Ascending aorta (tissue), 2 donors: Measurements from ENCODE around the gene SCAF1. TPM values are rescaled to one million over a fixed set of nuclear protein-coding genes. Genes with fewer than 3 reads are reported as not detected.

Experiments
- DNase-seq, 2 donors: peaks; one replicate each; pipeline ENCODE4 v3.0.0-alpha.2; 2019; ENCODE audit warnings: low spot score in 2 of 2
- H3K27ac ChIP-seq, 2 donors: fragments of 200-600 bp; sonication (generic); one replicate each; pipeline ENCODE4 v1.5.1; 2016 to 2017; ENCODE audit warnings: mild to moderate bottlenecking in 1 of 2
- H3K27me3 ChIP-seq: fragments of 200-600 bp; sonication (generic); one replicate; pipeline ENCODE4 v1.5.1; 2017
- H3K36me3 ChIP-seq, 2 donors: fragments of 200-600 bp; sonication (generic); one replicate each; pipeline ENCODE4 v1.5.1; 2016
- H3K4me1 ChIP-seq, 2 donors: fragments of 200-600 bp; sonication (generic); one replicate each; pipeline ENCODE4 v1.5.1; 2016 to 2017; ENCODE audit warnings: mild to moderate bottlenecking in 1 of 2
- H3K4me3 ChIP-seq, 2 donors: fragments of 200-600 bp; sonication (generic); one replicate each; pipeline ENCODE4 v1.5.1; 2016 to 2017; ENCODE audit warnings: mild to moderate bottlenecking in 1 of 2
- H3K9me3 ChIP-seq, 2 donors: fragments of 200-600 bp; sonication (generic); one replicate each; pipeline ENCODE4 v1.5.1; 2016
- intact Hi-C: fragments of 100-400 bp; cut with DNase I; formaldehyde crosslinking; loops from one replicate; pipeline ENCODE4 v1.15.1; 2023
- total RNA-seq: library from RNA; depleted of rRNA; stranded (reverse); fragments of >200 nt; gene quantifications from one replicate; pipeline ENCODE4 v1.1.0, GENCODE V29; 2016
- TF ChIP-seq, protein P1 (sequence below), 3 experiments: fragments of 200-600 bp in 2 of 3; fragments of 450-650 bp in 1 of 3; sonication (generic) in 2 of 3; IDR thresholded peaks; one replicate each; pipeline ENCODE4 v1.5.1; 2016 to 2019; ENCODE audit warnings: antibody characterized with exemption in 3 of 3, mild to moderate bottlenecking in 1 of 3, moderate library complexity in 1 of 3

The SCAF1 gene
- total RNA-seq, 1 donor from 2014 or later, result 72.2 TPM

DNA sequence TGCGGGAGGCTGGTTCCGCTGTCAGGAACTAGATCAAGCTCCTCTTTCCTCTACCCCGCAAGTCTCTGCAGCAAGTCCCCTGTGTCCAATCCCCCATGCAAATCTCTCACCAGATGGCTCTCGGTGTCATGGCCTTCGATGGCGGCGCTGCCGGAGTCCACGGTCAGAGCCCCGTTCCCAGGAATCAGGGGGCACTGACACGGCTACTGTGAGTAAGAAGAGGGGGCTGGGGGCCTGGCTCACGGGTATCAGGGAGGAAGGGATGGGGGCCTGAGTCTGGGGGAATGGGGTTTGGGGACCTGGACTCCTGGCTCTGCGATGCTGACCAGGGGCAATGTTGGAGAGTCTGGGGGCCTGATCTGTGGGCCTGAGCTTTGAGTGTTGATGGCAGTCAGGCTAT is 4.0 kb downstream of the SCAF1 start:
- no peak overlapping the region for H3K27ac ChIP-seq
- intact Hi-C loops, result no loop called here
- no peaks in the 10 kb centered on the region for H3K27me3 ChIP-seq
- DNase-seq, result no peak
- H3K36me3 ChIP-seq, result peaks cover 30 to 54% of the 10 kb centered on the region in 2 donors
- TF ChIP-seq, protein P1, sequence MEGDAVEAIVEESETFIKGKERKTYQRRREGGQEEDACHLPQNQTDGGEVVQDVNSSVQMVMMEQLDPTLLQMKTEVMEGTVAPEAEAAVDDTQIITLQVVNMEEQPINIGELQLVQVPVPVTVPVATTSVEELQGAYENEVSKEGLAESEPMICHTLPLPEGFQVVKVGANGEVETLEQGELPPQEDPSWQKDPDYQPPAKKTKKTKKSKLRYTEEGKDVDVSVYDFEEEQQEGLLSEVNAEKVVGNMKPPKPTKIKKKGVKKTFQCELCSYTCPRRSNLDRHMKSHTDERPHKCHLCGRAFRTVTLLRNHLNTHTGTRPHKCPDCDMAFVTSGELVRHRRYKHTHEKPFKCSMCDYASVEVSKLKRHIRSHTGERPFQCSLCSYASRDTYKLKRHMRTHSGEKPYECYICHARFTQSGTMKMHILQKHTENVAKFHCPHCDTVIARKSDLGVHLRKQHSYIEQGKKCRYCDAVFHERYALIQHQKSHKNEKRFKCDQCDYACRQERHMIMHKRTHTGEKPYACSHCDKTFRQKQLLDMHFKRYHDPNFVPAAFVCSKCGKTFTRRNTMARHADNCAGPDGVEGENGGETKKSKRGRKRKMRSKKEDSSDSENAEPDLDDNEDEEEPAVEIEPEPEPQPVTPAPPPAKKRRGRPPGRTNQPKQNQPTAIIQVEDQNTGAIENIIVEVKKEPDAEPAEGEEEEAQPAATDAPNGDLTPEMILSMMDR (IDR thresholded peaks at IDR 0.05), result no peak
- H3K4me3 ChIP-seq, result no peak overlapping the region
- H3K9me3 ChIP-seq, result no peaks in the 10 kb centered on the region
- peaks cover 12 to 17% of the 10 kb centered on the region in 2 donors for H3K4me1 ChIP-seq

DNA sequence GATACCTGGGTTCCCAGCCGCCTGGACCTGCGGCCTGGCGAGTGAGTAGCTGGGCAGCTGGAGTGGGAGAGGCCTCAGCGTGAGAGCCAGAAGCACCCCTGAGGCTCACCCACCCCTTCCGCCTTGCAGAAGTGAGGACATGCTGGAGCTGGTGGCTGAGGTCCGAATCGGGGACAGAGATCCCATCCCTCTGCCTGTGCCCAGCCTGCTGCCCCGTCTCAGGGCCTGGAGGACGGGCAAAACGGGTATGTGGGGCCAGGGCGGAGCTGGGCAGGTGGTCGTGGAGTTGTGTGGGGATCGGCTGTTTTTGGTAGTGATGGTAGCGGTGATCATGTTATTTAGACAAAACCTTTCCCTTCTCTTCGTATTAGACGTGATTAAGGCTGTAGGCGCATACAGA is 4.6 kb downstream of the SCAF1 start:
- no peak for DNase-seq
- Histone ChIP-seq H3K27ac (no peak overlapping the region), H3K9me3 (no peaks in the 10 kb centered on the region), H3K4me1 (peaks cover 12 to 14% of the 10 kb centered on the region in 2 donors), H3K36me3 (peaks cover 36 to 60% of the 10 kb centered on the region in 2 donors), H3K4me3 (no peak overlapping the region), H3K27me3 (no peaks in the 10 kb centered on the region)
- TF ChIP-seq, protein P1 (IDR thresholded peaks at IDR 0.05), result no peak
- intact Hi-C loops, result no loop called here

DNA sequence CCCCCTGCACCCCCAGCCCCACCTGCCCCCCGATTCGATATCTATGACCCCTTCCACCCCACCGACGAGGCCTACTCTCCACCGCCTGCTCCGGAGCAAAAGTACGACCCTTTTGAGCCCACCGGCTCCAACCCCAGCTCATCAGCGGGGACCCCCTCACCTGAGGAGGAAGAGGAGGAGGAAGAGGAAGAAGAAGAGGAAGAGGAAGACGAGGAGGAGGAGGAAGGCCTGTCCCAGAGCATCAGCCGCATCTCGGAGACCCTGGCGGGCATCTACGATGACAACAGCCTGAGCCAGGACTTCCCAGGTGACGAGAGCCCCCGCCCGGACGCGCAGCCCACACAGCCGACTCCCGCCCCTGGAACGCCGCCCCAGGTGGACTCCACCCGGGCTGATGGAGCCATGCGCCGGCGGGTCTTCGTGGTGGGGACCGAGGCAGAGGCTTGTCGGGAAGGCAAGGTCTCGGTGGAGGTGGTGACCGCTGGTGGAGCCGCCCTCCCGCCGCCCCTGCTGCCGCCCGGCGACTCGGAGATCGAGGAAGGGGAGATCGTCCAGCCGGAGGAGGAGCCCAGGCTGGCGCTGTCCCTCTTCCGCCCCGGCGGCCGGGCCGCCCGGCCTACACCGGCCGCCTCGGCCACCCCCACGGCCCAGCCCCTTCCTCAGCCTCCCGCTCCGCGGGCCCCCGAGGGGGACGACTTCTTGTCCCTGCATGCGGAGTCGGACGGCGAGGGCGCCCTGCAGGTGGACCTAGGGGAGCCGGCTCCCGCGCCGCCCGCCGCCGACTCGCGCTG is 9.2 kb downstream of the SCAF1 start:
- H3K4me1 ChIP-seq, result no peaks in the 10 kb centered on the region
- intact Hi-C loops, result no loop called here
- no peaks in the 10 kb centered on the region for H3K9me3 ChIP-seq
- DNase-seq, result no peak
- no peak overlapping the region for H3K27ac ChIP-seq
- H3K36me3 ChIP-seq, result peaks cover 71 to 88% of the 10 kb centered on the region in 2 donors
- TF ChIP-seq, protein P1 (IDR thresholded peaks at IDR 0.05), result no peak
- no peaks in the 10 kb centered on the region for H3K27me3 ChIP-seq
- no peak overlapping the region for H3K4me3 ChIP-seq

DNA sequence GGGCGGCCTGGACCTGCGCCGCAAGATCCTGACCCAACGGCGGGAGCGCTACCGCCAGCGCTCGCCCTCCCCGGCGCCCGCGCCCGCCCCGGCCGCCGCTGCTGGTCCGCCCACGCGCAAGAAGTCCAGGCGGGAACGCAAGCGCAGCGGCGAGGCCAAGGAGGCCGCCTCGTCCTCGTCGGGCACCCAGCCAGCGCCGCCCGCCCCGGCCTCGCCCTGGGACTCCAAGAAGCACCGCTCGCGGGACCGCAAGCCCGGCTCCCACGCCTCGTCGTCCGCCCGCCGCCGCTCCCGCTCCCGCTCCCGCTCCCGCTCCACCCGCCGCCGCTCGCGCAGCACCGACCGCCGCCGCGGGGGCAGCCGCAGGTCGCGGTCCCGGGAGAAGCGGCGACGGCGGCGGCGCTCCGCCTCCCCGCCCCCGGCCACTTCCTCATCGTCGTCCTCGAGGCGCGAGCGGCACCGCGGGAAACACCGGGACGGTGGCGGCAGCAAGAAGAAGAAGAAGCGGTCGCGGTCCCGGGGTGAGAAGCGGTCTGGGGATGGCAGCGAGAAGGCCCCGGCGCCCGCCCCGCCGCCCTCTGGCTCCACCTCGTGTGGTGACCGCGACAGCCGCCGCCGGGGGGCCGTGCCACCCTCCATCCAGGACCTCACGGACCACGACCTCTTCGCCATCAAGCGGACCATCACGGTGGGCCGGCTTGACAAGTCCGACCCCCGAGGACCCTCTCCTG is 10.0 kb downstream of the SCAF1 start:
- Histone ChIP-seq H3K9me3 (no peaks in the 10 kb centered on the region), H3K4me3 (no peak overlapping the region), H3K36me3 (peaks cover 71 to 88% of the 10 kb centered on the region in 2 donors), H3K4me1 (no peaks in the 10 kb centered on the region), H3K27ac (no peak overlapping the region), H3K27me3 (no peaks in the 10 kb centered on the region)
- TF ChIP-seq, protein P1 (IDR thresholded peaks at IDR 0.05), result no peak
- intact Hi-C loops, result no loop called here
- DNase-seq, result no peak

DNA sequence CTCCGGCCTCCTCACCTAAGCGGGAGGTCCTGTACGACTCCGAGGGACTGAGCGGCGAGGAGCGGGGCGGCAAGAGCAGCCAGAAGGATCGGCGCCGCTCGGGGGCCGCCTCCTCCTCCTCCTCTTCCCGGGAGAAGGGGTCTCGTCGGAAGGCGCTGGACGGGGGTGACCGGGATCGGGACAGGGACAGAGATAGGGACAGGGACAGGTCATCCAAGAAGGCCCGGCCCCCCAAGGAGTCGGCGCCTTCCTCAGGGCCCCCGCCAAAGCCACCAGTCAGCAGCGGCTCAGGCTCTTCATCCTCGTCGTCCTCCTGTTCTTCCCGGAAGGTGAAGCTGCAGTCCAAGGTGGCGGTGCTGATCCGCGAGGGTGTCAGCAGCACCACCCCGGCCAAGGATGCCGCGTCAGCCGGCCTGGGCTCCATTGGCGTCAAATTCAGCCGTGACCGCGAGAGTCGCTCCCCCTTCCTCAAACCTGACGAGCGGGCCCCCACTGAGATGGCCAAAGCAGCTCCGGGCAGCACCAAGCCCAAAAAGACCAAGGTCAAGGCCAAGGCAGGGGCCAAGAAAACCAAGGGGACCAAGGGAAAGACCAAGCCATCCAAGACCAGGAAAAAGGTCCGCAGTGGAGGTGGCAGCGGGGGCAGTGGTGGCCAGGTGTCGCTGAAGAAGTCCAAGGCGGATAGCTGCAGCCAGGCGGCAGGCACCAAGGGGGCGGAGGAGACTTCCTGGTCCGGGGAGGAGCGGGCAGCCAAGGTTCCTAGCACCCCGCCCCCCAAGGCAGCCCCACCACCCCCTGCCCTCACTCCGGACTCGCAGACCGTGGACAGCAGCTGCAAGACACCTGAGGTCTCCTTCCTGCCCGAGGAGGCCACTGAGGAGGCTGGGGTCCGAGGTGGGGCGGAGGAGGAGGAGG is 10.8 kb downstream of the SCAF1 start:
- H3K27me3 ChIP-seq, result no peaks in the 10 kb centered on the region
- H3K4me1 ChIP-seq, result no peaks in the 10 kb centered on the region
- no peak for DNase-seq
- H3K36me3 ChIP-seq, result peaks cover 76 to 88% of the 10 kb centered on the region in 2 donors
- no peaks in the 10 kb centered on the region for H3K9me3 ChIP-seq
- H3K27ac ChIP-seq, result no peak overlapping the region
- no peak overlapping the region for H3K4me3 ChIP-seq
- intact Hi-C loops, result no loop called here
- TF ChIP-seq, protein P1 (IDR thresholded peaks at IDR 0.05), result no peak
